OCI-LY1 (cell line): ENCODE results near the gene MN1.

ENCODE experiments used
- H2AFZ ChIP-seq: fragments of 200-600 bp; sonication (generic), shearing (Covaris generic); 2 replicates; pipeline ENCODE4 v1.6.0; 2014; ENCODE audit warnings: antibody characterized with exemption, mild to moderate bottlenecking, low read length
- H3F3A ChIP-seq: fragments of 200-600 bp; sonication (generic), shearing (Covaris generic); 2 replicates; pipeline ENCODE4 v1.6.0; 2014; ENCODE audit warnings: mild to moderate bottlenecking, antibody characterized with exemption, low read length, moderate library complexity; ENCODE audit not compliant: insufficient read depth
- H3K27ac ChIP-seq: fragments of 200-600 bp; sonication (generic); 2 replicates; pipeline ENCODE4 v1.5.1; 2014; ENCODE audit warnings: low read length, mixed run types, mild to moderate bottlenecking, low read depth; ENCODE audit not compliant: poor library complexity, severe bottlenecking
- H3K27me3 ChIP-seq: fragments of 200-600 bp; sonication (generic); 2 replicates; pipeline ENCODE4 v1.6.0; 2014; ENCODE audit warnings: antibody characterized with exemption, mild to moderate bottlenecking, low read length, moderate library complexity; ENCODE audit not compliant: insufficient read depth
- H3K36me3 ChIP-seq: fragments of 200-600 bp; sonication (generic); 2 replicates; pipeline ENCODE4 v1.6.1; 2014; ENCODE audit warnings: mild to moderate bottlenecking, antibody characterized with exemption, low read length, moderate library complexity, mixed read lengths; ENCODE audit not compliant: insufficient read depth
- H3K4me1 ChIP-seq: fragments of 200-600 bp; sonication (generic); 2 replicates; pipeline ENCODE4 v1.5.1; 2014; ENCODE audit warnings: mild to moderate bottlenecking, low read length, moderate library complexity; ENCODE audit not compliant: insufficient read depth, severe bottlenecking
- H3K4me2 ChIP-seq: fragments of 200-600 bp; sonication (generic), shearing (Covaris generic); 2 replicates; pipeline ENCODE4 v1.6.1; 2014; ENCODE audit warnings: low read length
- H3K4me3 ChIP-seq: fragments of 200-600 bp; sonication (generic); 2 replicates; pipeline ENCODE4 v1.5.1; 2014; ENCODE audit warnings: low read length, low read depth, mild to moderate bottlenecking, mixed read lengths; ENCODE audit not compliant: poor library complexity, severe bottlenecking
- H3K79me2 ChIP-seq: fragments of 200-600 bp; shearing (Covaris generic); 2 replicates; pipeline ENCODE4 v1.6.1; 2016; ENCODE audit warnings: mixed run types, low read length, mixed read lengths; ENCODE audit not compliant: insufficient read depth
- H3K9ac ChIP-seq: fragments of 200-600 bp; sonication (generic), shearing (Covaris generic); 2 replicates; pipeline ENCODE4 v1.6.1; 2014; ENCODE audit warnings: mild to moderate bottlenecking, low read length, mixed read lengths
- H3K9me2 ChIP-seq: fragments of 200-600 bp; sonication (generic), shearing (Covaris generic); 2 replicates; pipeline ENCODE4 v1.6.1; 2014; ENCODE audit warnings: low read depth, mild to moderate bottlenecking, low read length, mixed read lengths
- H3K9me3 ChIP-seq: fragments of 200-600 bp; shearing (Covaris generic); 2 replicates; pipeline ENCODE4 v1.6.1; 2014; ENCODE audit warnings: low read length, mixed read lengths
- H4K20me1 ChIP-seq: fragments of 200-600 bp; sonication (generic), shearing (Covaris generic); 2 replicates; pipeline ENCODE4 v1.6.0; 2016; ENCODE audit warnings: mild to moderate bottlenecking, low read length; ENCODE audit not compliant: insufficient read depth
- CTCF ChIP-seq: fragments of 200-600 bp; sonication (generic), shearing (Covaris generic); IDR thresholded peaks from 2 replicates; pipeline ENCODE4 v1.5.1; 2017; ENCODE audit warnings: mild to moderate bottlenecking, antibody characterized with exemption, low read length, moderate library complexity, mixed read lengths
- EZH2 ChIP-seq: fragments of 200-600 bp; sonication (generic), shearing (Covaris generic); IDR thresholded peaks from 2 replicates; pipeline ENCODE4 v1.8.0; 2017; ENCODE audit warnings: borderline replicate concordance, mixed run types, mild to moderate bottlenecking, antibody characterized with exemption, low read length, moderate library complexity, mixed read lengths

Gene MN1

GRCh38 chr22:27803841-27804415, 2.4 kb upstream of the MN1 start:
- Histone ChIP-seq H3K9me2 (no peaks in the 10 kb centered on the region), H3K36me3 (no peaks in the 10 kb centered on the region), H4K20me1 (no peaks in the 10 kb centered on the region), H3K9ac (no peak overlapping the region), H3K4me1 (no peaks in the 10 kb centered on the region), H3K4me2 (no peak overlapping the region), H3K27ac (no peak overlapping the region), H3K4me3 (no peak overlapping the region), H3F3A (no peaks in the 10 kb centered on the region), H3K27me3 (no peaks in the 10 kb centered on the region), H2AFZ (no peak overlapping the region), H3K79me2 (no peaks in the 10 kb centered on the region), H3K9me3 (no peaks in the 10 kb centered on the region)
- no peak for TF ChIP-seq CTCF
- no peak for TF ChIP-seq EZH2

- H3K27ac ChIP-seq: no peak overlapping the region
- H4K20me1 ChIP-seq: no peaks in the 10 kb centered on the region
- H3F3A ChIP-seq: no peaks in the 10 kb centered on the region
- no peak overlapping the region for H3K9ac ChIP-seq
- H3K79me2 ChIP-seq: no peaks in the 10 kb centered on the region
- H2AFZ ChIP-seq: no peak overlapping the region
- no peaks in the 10 kb centered on the region for H3K4me1 ChIP-seq
- H3K9me3 ChIP-seq: no peaks in the 10 kb centered on the region
- no peaks in the 10 kb centered on the region for H3K36me3 ChIP-seq
- no peak overlapping the region for H3K4me3 ChIP-seq
- no peak overlapping the region for H3K4me2 ChIP-seq
- H3K9me2 ChIP-seq: no peaks in the 10 kb centered on the region
- no peaks in the 10 kb centered on the region for H3K27me3 ChIP-seq
- TF ChIP-seq CTCF (no peak), EZH2 (no peak)
These were observed 954 bp upstream of the MN1 start for GRCh38 chr22:27802346-27803073.

- Histone ChIP-seq H3F3A (no peaks in the 10 kb centered on the region), H3K9me3 (no peaks in the 10 kb centered on the region), H3K27me3 (no peaks in the 10 kb centered on the region), H3K36me3 (no peaks in the 10 kb centered on the region), H3K4me3 (no peak overlapping the region), H3K9ac (no peak overlapping the region), H3K9me2 (no peaks in the 10 kb centered on the region), H3K4me2 (no peak overlapping the region), H2AFZ (no peak overlapping the region), H3K27ac (no peak overlapping the region), H3K4me1 (no peaks in the 10 kb centered on the region), H3K79me2 (no peaks in the 10 kb centered on the region), H4K20me1 (no peaks in the 10 kb centered on the region)
- TF ChIP-seq EZH2 (no peak), CTCF (no peak)
These were observed 347 bp downstream of the MN1 start for GRCh38 chr22:27801202-27801615.
